Measurements from ENCODE around the gene POLQ.

Gene POLQ

GRCh38 chr3:121567649-121568048, 21.9 kb upstream of the POLQ start, which contains the start of gene ARGFX:
Gene ARGFX, plus strand, starts transcription at chr3:121567949. Its CDS starts 2,765 bp downstream, at chr3:121570714.
- no peaks in the 10 kb centered on the region for H3K27me3 ChIP-seq (ENCODE audit: insufficient read depth, poor library complexity, severe bottlenecking)
- DNase-seq (ENCODE audit: low read depth in 1 of 2, low spot score in 1 of 2) = no peak
- no peak within 1 kb of the TSS for H3K27ac ChIP-seq (replicated peaks)
- TF ChIP-seq CTCF (IDR thresholded peaks at IDR 0.05; ENCODE audit: insufficient read depth, low read length) (no peak), SPI1 (IDR thresholded peaks at IDR 0.05; ENCODE audit: borderline replicate concordance, low read depth) (no peak), GABPA (IDR thresholded peaks at IDR 0.05; ENCODE audit: low read depth) (no peak), REST (IDR thresholded peaks at IDR 0.05; ENCODE audit: insufficient replicate concordance, low read depth) (no peak), POLR2AphosphoS5 (IDR thresholded peaks at IDR 0.05; ENCODE audit: low read depth) (no peak)
- no peak within 1 kb of the TSS for H3K4me3 ChIP-seq (replicated peaks; ENCODE audit: insufficient read depth, low read length)

GRCh38 chr3:121566773-121567172, 21.0 kb upstream of the POLQ start:
- no peak overlapping the region for H3K27ac ChIP-seq (replicated peaks)
- H3K4me3 ChIP-seq (replicated peaks; ENCODE audit: insufficient read depth, low read length) = no peak overlapping the region
- no peaks in the 10 kb centered on the region for H3K27me3 ChIP-seq (ENCODE audit: insufficient read depth, poor library complexity, severe bottlenecking)
- DNase-seq (ENCODE audit: low read depth in 1 of 2, low spot score in 1 of 2) = no peak
- TF ChIP-seq REST (IDR thresholded peaks at IDR 0.05; ENCODE audit: insufficient replicate concordance, low read depth) (no peak), SPI1 (IDR thresholded peaks at IDR 0.05; ENCODE audit: borderline replicate concordance, low read depth) (no peak), CTCF (IDR thresholded peaks at IDR 0.05; ENCODE audit: insufficient read depth, low read length) (no peak), POLR2AphosphoS5 (IDR thresholded peaks at IDR 0.05; ENCODE audit: low read depth) (no peak), GABPA (IDR thresholded peaks at IDR 0.05; ENCODE audit: low read depth) (no peak)

- no peak for DNase-seq (ENCODE audit: low read depth in 1 of 2, low spot score in 1 of 2)
- TF ChIP-seq CTCF (IDR thresholded peaks at IDR 0.05; ENCODE audit: insufficient read depth, low read length) = no peak
- no peak overlapping the region for H3K27ac ChIP-seq (replicated peaks)
- no peak overlapping the region for H3K4me3 ChIP-seq (replicated peaks; ENCODE audit: insufficient read depth, low read length)
- H3K27me3 ChIP-seq (ENCODE audit: insufficient read depth, poor library complexity, severe bottlenecking) = no peaks in the 10 kb centered on the region
These were observed 16.4 kb upstream of the POLQ start for GRCh38 chr3:121562148-121562547.

- no peak overlapping the region for H3K4me3 ChIP-seq (replicated peaks; ENCODE audit: insufficient read depth, low read length)
- no peak overlapping the region for H3K27ac ChIP-seq (replicated peaks)
- TF ChIP-seq GABPA (IDR thresholded peaks at IDR 0.05; ENCODE audit: low read depth) = no peak
- TF ChIP-seq POLR2AphosphoS5 (IDR thresholded peaks at IDR 0.05; ENCODE audit: low read depth) = no peak
- TF ChIP-seq REST (IDR thresholded peaks at IDR 0.05; ENCODE audit: insufficient replicate concordance, low read depth) = no peak
- TF ChIP-seq CTCF (IDR thresholded peaks at IDR 0.05; ENCODE audit: insufficient read depth, low read length) = no peak
- TF ChIP-seq SPI1 (IDR thresholded peaks at IDR 0.05; ENCODE audit: borderline replicate concordance, low read depth) = no peak
- no peaks in the 10 kb centered on the region for H3K27me3 ChIP-seq (ENCODE audit: insufficient read depth, poor library complexity, severe bottlenecking)
- no peak for DNase-seq (ENCODE audit: low read depth in 1 of 2, low spot score in 1 of 2)
These were observed 11.7 kb upstream of the POLQ start for GRCh38 chr3:121557426-121557934.

Measured in HL-60 (cell line).